A549 (cell line): Measurements from ENCODE around the gene WDR35. TPM values are rescaled to one million over a fixed set of nuclear protein-coding genes. Genes with fewer than 3 reads are reported as not detected.
"Not testable (repeated sequence)": the region's sequence is repeated elsewhere in the genome, so short reads cannot be mapped to it uniquely, and the experiment has no call there.

Source experiments
- ATAC-seq, 2 experiments: fragments of 200-7000 bp in 1 of 2; fragments of >200 bp in 1 of 2; cut with Nextera tagmentation in 1 of 2; cut with Tn5 transposase in 1 of 2; 3 replicates each; pipeline versions ENCODE4 v1.8.0 to v1.9.1; 2018 to 2020; ENCODE audit warnings: mild to moderate bottlenecking in 1 of 2, moderate library complexity in 1 of 2
- CTCF ChIA-PET: fragments of 300-600 bp; sonication (Branson Sonifier 250); formaldehyde crosslinking; extraction: SDS; loops from one replicate; lab custom pipeline; 2021; ENCODE audit warnings: antibody characterized with exemption, inconsistent platforms; lab: Yijun Ruan, JAX
- POLR2A ChIA-PET: fragments of 350-600 bp; formaldehyde crosslinking; extraction: SDS; loops from one replicate; lab custom pipeline; 2021; ENCODE audit warnings: antibody characterized with exemption, inconsistent platforms; lab: Yijun Ruan, JAX
- DNase-seq, 2 experiments: peaks; one replicate each; pipeline versions ENCODE4 v3.0.0 to v3.0.0-alpha.2; 2011 to 2016; ENCODE audit warnings: low read depth in 1 of 2, low spot score in 1 of 2
- FAIRE-seq: peaks from 2 replicates; lab custom pipeline; 2011; peaks lifted over from hg19 to GRCh38; lab: Jason Lieb, UNC
- H3K27ac ChIP-seq, 2 experiments: fragments of >200 bp; sonication (Bioruptor Twin); formaldehyde crosslinking; 3 replicates each; pipeline ENCODE4 v1.5.1; 2016 to 2017
- H3K4me1 ChIP-seq: fragments of >200 bp; sonication (Bioruptor Twin); formaldehyde crosslinking; 3 replicates; pipeline ENCODE4 v1.6.1; 2016
- H3K4me2 ChIP-seq: fragments of >200 bp; sonication (Bioruptor Twin); formaldehyde crosslinking; 3 replicates; pipeline ENCODE4 v1.6.1; 2016
- H3K4me3 ChIP-seq: fragments of >200 bp; sonication (Bioruptor Twin); formaldehyde crosslinking; 3 replicates; pipeline ENCODE4 v1.5.1; 2016
- H3K9me3 ChIP-seq: fragments of >200 bp; sonication (Bioruptor Twin); formaldehyde crosslinking; 3 replicates; pipeline ENCODE4 v1.6.1; 2016
- EHF ChIP-seq: fragments of 250-450 bp; sonication (Bioruptor Pico); IDR thresholded peaks from 2 replicates; pipeline ENCODE4 v1.5.0; 2020; ENCODE audit warnings: mild to moderate bottlenecking
- EHMT2 ChIP-seq: fragments of 200-600 bp; sonication (generic); IDR thresholded peaks from 2 replicates; pipeline ENCODE4 v1.6.1; 2016; ENCODE audit warnings: antibody characterized with exemption, low read depth, mild to moderate bottlenecking, moderate library complexity
- EP300 ChIP-seq, 2 experiments: fragments of >200 bp; sonication (Bioruptor Twin); formaldehyde crosslinking; IDR thresholded peaks; 2 replicates in 1 of 2; 3 replicates in 1 of 2; pipeline ENCODE4 v1.6.1; 2016 to 2017
- HDAC2 ChIP-seq: fragments of 200-600 bp; sonication (generic); IDR thresholded peaks from 2 replicates; pipeline ENCODE4 v1.6.1; 2016
- HEYL ChIP-seq: fragments of 250-450 bp; sonication (Bioruptor Pico); IDR thresholded peaks from 2 replicates; pipeline ENCODE4 v1.8.0; 2021; ENCODE audit warnings: mild to moderate bottlenecking, moderate library complexity
- HOXB5 ChIP-seq: fragments of 250-450 bp; sonication (Bioruptor Pico); IDR thresholded peaks from 2 replicates; pipeline ENCODE4 v1.5.0; 2020; ENCODE audit warnings: mild to moderate bottlenecking, moderate library complexity
- JUNB ChIP-seq: fragments of >200 bp; sonication (Bioruptor Twin); formaldehyde crosslinking; IDR thresholded peaks from 2 replicates; pipeline ENCODE4 v1.6.1; 2016
- KDM1A ChIP-seq: fragments of 200-600 bp; sonication (generic); IDR thresholded peaks from 2 replicates; pipeline ENCODE4 v1.6.1; 2016; ENCODE audit warnings: low read depth, mild to moderate bottlenecking
- NFE2L2 ChIP-seq: fragments of 150-350 bp; conservative IDR thresholded peaks from 2 replicates; pipeline ENCODE4 v1.6.1; 2014; ENCODE audit warnings: low read length
- POLR2A ChIP-seq: IDR thresholded peaks from 2 replicates; pipeline ENCODE4 v1.6.1; 2012; ENCODE audit warnings: mild to moderate bottlenecking, low read length
- POLR2AphosphoS2 ChIP-seq: conservative IDR thresholded peaks from 2 replicates; pipeline ENCODE4 v1.6.1; 2012; ENCODE audit warnings: low read length, improper control_type of control experiment, inconsistent platforms
- RARB ChIP-seq: fragments of 250-450 bp; sonication (Bioruptor Pico); IDR thresholded peaks from 2 replicates; pipeline ENCODE4 v1.8.0; 2021; ENCODE audit warnings: mild to moderate bottlenecking, moderate library complexity
- RFX5 ChIP-seq: fragments of 450-650 bp; IDR thresholded peaks from 2 replicates; pipeline ENCODE4 v1.7.1; 2014; ENCODE audit warnings: antibody characterized with exemption, mild to moderate bottlenecking, moderate library complexity
- SMC3 ChIP-seq: fragments of >200 bp; sonication (Bioruptor Twin); formaldehyde crosslinking; IDR thresholded peaks from 3 replicates; pipeline ENCODE4 v1.6.1; 2018; ENCODE audit warnings: inconsistent platforms
- SREBF2 ChIP-seq: fragments of 450-650 bp; IDR thresholded peaks from 2 replicates; pipeline ENCODE4 v1.6.1; 2014; ENCODE audit warnings: mild to moderate bottlenecking, moderate library complexity
- ZC3H11A ChIP-seq: fragments of 450-650 bp; IDR thresholded peaks from 2 replicates; pipeline ENCODE4 v1.6.1; 2014; ENCODE audit warnings: antibody characterized with exemption, mild to moderate bottlenecking
- WGBS: methylation state at CpG from one replicate; pipeline ENCODE4 v1.1.6; 2017; ENCODE audit errors: missing lambda C conversion rate; 5-methylcytosine and 5-hydroxymethylcytosine counted together
- polyA plus RNA-seq, 4 experiments: library from polyadenylated mRNA; depleted of rRNA in 3 of 4; stranded (reverse); fragments of >200 nt; fragmentation: RNase III in 1 of 4; extraction: RNeasy Plus Mini Kit Qiagen cat#74134 plus additional on column Dnase treatment in 1 of 4; gene quantifications; 2 replicates in 3 of 4; 3 replicates in 1 of 4; pipeline ENCODE4 v1.2.3, GENCODE V29; 2011 to 2017
- TF ChIP-seq, protein P1 (sequence below): fragments of >200 bp; sonication (Bioruptor Twin); formaldehyde crosslinking; IDR thresholded peaks from 2 replicates; pipeline ENCODE4 v1.6.1; 2016
- TF ChIP-seq, protein P2 (sequence below): IDR thresholded peaks from 2 replicates; pipeline ENCODE4 v1.6.1; 2012
- TF ChIP-seq, protein P3 (sequence below): fragments of >200 bp; sonication (Bioruptor Twin); formaldehyde crosslinking; IDR thresholded peaks from 3 replicates; pipeline ENCODE4 v1.6.1; 2016

WDR35 gene
- polyA plus RNA-seq, 2 of the 4 experiments (the other 2 are of a cell fraction), result 12.1 to 28.5 TPM

DNA sequence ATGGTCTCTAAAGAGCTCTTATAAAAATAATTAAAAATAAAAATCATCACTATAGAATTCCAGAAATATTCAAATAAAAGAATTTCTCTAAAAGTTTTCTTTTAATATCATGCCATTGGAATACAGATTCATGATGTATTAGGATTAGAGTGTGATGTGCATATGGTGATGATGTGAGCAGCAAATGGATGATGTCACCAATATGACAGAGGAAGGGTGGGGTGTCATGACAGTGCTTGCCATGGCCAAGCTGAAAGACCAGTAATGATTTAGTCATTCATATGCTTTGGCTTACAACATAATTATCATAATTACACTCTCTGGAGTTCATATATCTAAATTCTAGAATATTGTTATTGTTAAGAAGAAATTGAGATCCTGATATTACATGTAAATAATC is 60.7 kb downstream of the WDR35 start:
- TF ChIP-seq SREBF2, result no peak
- TF ChIP-seq POLR2AphosphoS2, result no peak
- TF ChIP-seq HOXB5 (CRISPR knock-in tag), result no peak
- no peak for TF ChIP-seq POLR2A
- TF ChIP-seq, protein P1, sequence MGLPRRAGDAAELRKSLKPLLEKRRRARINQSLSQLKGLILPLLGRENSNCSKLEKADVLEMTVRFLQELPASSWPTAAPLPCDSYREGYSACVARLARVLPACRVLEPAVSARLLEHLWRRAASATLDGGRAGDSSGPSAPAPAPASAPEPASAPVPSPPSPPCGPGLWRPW, result no peak
- TF ChIP-seq HDAC2, result no peak
- TF ChIP-seq RFX5, result no peak
- TF ChIP-seq KDM1A, result no peak
- no peak for TF ChIP-seq RARB (CRISPR knock-in tag)
- TF ChIP-seq, protein P2, sequence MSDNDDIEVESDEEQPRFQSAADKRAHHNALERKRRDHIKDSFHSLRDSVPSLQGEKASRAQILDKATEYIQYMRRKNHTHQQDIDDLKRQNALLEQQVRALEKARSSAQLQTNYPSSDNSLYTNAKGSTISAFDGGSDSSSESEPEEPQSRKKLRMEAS, result no peak
- Histone ChIP-seq H3K27ac (no peak overlapping the region), H3K4me3 (no peak overlapping the region), H3K4me2 (no peak overlapping the region), H3K4me1 (peaks cover 24% of the 10 kb centered on the region), H3K9me3 (no peaks in the 10 kb centered on the region)
- FAIRE-seq (peak; percentile 76), ATAC-seq (no peak), DNase-seq (no peak)
- ChIA-PET POLR2A (no interaction called here), CTCF (interaction anchor here (1.3 kb wide), 1 partner anchor 86 kb away, joined by 4 read pairs; no protein-coding TSS in a partner anchor)

DNA sequence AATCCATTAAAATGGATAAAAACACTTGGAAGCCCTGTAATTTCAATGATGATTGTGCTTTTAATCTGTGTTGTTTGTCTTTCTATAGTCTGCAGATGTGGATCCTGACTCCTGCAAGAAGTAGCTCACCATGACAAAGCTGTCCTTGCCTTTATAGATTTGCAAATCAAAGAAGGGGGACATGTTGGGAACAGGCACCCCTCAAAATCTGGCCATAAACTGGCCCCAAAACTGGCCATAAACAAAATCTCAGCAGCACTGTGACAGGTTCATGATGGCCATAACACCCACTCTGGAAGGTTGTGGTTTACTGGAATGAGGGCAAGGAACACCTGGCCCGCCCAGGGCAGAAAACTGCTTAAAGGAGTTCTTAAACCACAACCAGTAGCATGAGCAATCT is 62.1 kb downstream of the WDR35 start:
- H3K4me2 ChIP-seq, H3K4me3 ChIP-seq, FAIRE-seq, H3K27ac ChIP-seq, POLR2A ChIA-PET, H3K9me3 ChIP-seq, ATAC-seq, DNase-seq: not testable (repeated sequence)
- CTCF ChIA-PET, result interaction anchor here (1.0 kb wide), 1 partner anchor 16 kb away, joined by 3 read pairs; no protein-coding TSS in a partner anchor
- peaks cover 12% of the 10 kb centered on the region; the same call in 2 of the 3 replicates for H3K4me1 ChIP-seq
- WGBS, result 94% methylated on average over 1 of the region's 1 CpG

DNA sequence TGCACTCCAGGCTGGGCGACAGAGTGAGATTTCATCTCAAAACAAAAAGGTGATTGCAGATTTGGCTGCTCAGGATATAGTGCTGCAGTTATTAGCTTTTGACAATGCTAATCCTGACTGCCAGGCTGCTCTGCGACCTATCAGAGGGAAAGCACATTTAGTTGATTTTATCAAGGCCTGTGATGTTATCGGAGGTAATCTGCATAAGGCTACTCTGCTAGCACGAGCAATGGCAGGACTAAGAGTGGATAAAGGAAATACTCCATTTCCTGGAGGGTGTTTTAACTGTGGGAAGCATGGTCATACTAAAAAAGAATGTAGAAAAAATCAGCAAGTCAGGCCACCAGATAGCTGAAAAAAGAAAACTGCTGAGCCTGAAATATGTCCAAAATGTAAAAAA is 65.4 kb downstream of the WDR35 start:
- H3K4me3 ChIP-seq, DNase-seq, CTCF ChIA-PET, ATAC-seq, POLR2A ChIA-PET, H3K4me1 ChIP-seq, H3K4me2 ChIP-seq, H3K27ac ChIP-seq, FAIRE-seq, H3K9me3 ChIP-seq: not testable (repeated sequence)
- WGBS, result 94% methylated on average over 4 of the region's 4 CpGs

DNA sequence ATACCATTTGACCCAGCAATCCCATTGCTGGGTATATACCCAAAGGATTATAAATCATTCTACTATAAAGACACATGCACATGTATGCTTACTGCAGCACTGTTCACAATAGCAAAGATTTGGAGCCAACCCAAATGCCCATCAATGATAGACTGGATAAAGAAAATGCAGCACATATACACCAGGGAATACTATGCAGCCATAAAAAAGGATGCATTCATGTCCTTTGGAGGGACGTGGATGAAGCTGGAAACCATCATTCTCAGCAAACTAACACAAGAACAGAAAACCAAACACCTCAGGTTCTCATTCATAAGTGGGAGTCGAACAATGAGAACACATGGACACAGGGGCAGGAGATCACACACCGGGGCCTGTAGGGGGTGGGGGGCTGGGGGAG is 67.7 kb downstream of the WDR35 start:
- not testable (repeated sequence) for H3K4me2 ChIP-seq

DNA sequence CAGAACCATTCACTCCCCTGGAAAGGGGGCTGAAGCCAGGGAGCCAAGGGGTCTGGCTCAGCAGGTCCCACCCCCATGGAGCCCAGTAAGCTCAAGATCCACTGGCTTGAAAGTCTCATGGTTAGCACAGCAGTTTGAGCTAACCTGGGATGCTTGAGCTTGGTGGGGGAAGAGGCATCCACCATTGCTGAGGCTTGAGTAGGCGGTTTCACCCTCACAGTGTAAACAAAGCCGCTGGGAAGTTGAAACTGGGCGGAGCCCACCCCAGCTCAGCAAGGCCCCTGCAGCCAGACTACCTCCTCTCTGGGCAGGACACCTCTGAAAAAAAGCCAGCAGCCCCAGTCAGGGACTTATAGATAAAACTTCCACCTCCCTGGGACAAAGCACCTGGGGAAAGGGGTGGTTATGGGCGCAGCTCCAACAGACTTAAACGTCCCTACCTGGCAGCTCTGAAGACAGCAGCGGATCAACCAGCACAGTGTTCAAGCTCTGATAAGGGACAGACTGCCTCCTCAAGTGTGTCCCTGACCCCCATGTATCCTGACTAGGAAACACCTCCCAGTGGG is 73.4 kb downstream of the WDR35 start:
- Histone ChIP-seq H3K9me3 (no peaks in the 10 kb centered on the region), H3K4me3 (no peak overlapping the region), H3K4me1 (peaks cover 12% of the 10 kb centered on the region), H3K4me2 (no peak overlapping the region), H3K27ac (no peak overlapping the region)
- DNase-seq, result no peak
- no peak for ATAC-seq
- FAIRE-seq, result no peak
- ChIA-PET POLR2A (no interaction called here), CTCF (interaction anchor here (1.0 kb wide), 1 partner anchor 99 kb away, joined by 5 read pairs; no protein-coding TSS in a partner anchor)
- no peak for TF ChIP-seq JUNB
- TF ChIP-seq NFE2L2, result no peak
- no peak for TF ChIP-seq POLR2AphosphoS2
- TF ChIP-seq EHMT2, result no peak
- TF ChIP-seq SMC3, result no peak
- no peak for TF ChIP-seq POLR2A
- TF ChIP-seq, protein P3, sequence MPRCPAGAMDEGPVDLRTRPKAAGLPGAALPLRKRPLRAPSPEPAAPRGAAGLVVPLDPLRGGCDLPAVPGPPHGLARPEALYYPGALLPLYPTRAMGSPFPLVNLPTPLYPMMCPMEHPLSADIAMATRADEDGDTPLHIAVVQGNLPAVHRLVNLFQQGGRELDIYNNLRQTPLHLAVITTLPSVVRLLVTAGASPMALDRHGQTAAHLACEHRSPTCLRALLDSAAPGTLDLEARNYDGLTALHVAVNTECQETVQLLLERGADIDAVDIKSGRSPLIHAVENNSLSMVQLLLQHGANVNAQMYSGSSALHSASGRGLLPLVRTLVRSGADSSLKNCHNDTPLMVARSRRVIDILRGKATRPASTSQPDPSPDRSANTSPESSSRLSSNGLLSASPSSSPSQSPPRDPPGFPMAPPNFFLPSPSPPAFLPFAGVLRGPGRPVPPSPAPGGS, result no peak
- TF ChIP-seq ZC3H11A, result no peak
- TF ChIP-seq EP300 (IDR thresholded peaks at IDR 0.05), result no peak
- TF ChIP-seq HEYL (CRISPR knock-in tag), result no peak
- TF ChIP-seq EHF (CRISPR knock-in tag), result no peak
- WGBS, result 91% methylated on average over 6 of the region's 6 CpGs

More for the DNA sequence above, 67.7 kb downstream of the WDR35 start:
- CTCF ChIA-PET, H3K9me3 ChIP-seq, POLR2A ChIA-PET, FAIRE-seq, H3K4me3 ChIP-seq, H3K4me1 ChIP-seq, DNase-seq, ATAC-seq, H3K27ac ChIP-seq: not testable (repeated sequence)
- 83% methylated on average over 3 of the region's 3 CpGs for WGBS
